T-helper 2 cell (primary cell): ENCODE results near the gene EHMT1.

Experiments used
- DNase-seq, 5 experiments: peaks; one replicate each; pipeline versions ENCODE4 v3.0.0 to v3.0.0-alpha.2; 2012 to 2022

The EHMT1 gene

GRCh38 chr9:137741330-137741729, 122.5 kb downstream of the EHMT1 start:
- DNase-seq = no peak

DNA sequence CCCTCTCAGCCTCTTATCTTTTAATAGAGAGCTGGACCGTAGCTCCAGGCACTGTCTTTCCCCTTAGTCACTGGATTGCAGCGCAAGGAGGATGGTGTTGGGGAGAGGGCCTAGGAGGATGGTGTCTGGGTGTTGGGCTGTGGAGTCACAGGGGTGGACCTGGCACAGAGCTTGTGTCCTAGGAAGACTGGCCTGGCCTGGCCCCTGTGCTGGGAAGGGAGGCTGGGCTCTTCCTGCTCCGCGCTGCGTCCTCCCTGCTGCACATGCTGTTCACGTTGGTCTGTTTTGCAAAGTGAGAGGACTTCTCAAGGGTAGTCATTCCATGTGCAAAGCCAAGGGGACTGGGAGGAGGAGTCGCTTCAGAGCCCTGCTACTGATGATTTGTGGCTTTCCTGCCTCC, 123.9 kb downstream of the EHMT1 start:
- DNase-seq = no peak

DNA sequence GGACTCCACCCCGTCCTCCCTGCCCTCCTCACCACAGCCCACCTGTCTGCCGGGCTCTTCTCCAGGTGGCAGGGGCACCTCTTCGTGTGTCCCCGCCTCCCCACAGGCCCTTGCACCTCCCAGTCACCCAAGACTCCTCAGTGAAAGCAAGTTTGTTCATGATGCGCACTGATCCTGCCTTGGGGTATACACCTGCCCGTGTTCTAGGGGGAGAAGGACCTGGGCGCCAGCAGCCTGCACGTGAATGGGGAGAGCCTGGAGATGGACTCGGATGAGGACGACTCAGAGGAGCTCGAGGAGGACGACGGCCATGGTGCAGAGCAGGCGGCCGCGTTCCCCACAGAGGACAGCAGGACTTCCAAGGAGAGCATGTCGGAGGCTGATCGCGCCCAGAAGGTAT, 124.9 kb downstream of the EHMT1 start:
- DNase-seq = no peak

GRCh38 chr9:137744632-137745183, 125.9 kb downstream of the EHMT1 start:
- no peak for DNase-seq

DNA sequence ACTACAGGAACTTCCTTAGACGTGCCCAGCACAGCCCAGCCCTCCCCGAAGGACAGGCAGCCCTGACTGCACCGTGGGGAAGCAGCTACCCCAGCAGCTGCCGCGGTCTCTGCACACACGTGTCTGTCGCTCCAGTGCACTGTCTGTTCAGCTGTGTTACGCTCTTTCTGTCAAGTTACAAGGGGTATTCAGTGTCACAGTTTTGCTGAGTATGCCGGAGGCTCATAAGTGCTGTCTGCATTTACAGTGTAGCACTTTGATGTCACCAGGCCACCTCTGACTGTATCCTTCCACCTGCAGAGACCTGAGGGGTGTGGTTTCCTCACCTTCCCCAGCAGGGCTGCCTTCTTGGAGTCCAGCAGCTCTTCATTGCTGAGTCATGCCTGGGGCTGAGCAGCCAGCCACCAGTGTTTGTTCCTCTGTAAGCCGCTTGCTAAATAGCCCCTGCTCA, 126.8 kb downstream of the EHMT1 start:
- peak in 1 of 5 experiments; percentile 46 for DNase-seq

DNA sequence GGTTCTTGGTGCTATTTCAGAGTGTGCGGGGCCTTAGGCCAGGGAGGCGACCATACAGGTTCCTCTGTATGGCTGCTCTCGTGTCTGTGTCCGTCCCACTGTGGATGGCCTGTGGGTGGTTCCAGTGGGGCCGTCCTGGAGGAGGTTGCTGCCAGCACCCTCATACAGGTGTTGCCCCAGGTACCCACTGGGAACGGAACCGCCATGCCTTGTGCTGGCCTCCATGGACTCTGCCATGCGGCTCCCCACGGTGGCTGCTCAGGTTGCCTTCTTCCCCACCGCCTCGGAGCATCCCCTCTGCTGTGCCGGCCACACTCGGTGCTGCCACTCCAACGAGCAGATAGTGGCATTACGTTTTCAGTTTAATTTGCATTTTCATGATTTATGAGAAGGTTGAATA, 129.5 kb downstream of the EHMT1 start:
- no peak for DNase-seq

- no peak for DNase-seq
Measured at GRCh38 chr9:137748741-137749140, 129.9 kb downstream of the EHMT1 start.

DNA sequence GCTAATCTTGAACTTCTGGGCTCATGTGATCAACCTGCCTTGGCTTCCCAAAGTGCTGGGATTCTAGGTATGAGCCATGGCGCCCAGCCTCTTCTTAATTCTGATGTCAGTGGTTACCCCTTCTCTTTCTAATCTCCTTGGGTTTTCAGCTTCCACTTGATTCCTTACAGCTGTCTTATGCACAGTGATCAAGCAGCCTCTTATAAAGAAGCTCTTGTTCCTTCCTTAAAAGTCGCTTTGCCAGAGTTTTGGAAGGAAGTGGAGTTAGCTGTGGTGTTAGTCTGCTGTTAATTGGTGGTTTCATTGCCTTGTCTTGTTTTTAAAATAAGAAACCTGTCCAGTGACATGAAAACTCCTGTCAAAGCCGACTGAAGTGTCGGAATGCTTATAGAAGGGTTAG, 130.7 kb downstream of the EHMT1 start:
- DNase-seq = no peak

DNA sequence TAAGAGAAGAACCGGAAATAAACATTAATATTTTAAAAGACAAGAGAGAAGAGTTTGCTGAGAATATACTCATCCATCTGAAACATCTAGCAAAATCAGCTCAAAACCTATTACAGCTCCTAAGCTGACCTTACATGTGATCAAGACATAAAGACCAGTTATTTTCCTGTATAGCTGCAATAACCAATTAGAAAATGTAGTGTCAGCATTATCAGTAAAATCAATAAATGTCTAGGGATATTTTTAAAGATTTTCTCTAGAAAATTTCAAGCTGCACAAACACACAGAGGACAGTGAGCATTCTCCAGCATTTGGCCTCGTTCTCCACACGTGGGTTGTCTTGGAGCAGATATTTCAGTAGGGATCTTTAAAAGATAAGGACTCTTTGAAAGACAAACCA, 131.2 kb downstream of the EHMT1 start:
- DNase-seq = no peak

DNA sequence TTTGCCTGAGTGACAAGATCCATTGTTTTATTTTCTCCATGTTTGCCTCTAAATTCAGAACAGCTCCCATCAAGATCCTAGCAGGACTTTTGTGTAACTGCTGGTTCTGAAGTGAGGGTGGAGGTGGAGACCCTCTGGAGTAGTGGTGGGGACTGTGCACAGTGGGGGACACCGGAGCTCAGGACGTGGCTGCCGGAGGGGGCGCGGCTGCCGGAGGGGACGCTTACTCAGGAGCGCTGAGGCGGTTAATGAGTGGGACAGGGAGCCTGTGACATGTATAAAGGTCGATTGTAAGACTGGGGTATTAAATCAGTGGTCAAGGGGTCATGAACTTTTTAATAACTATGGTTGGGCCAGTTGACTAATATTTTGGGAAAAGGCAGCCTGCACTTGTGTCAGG, 131.8 kb downstream of the EHMT1 start:
- DNase-seq = no peak

GRCh38 chr9:137751616-137752015, 132.8 kb downstream of the EHMT1 start:
- DNase-seq = no peak

DNA sequence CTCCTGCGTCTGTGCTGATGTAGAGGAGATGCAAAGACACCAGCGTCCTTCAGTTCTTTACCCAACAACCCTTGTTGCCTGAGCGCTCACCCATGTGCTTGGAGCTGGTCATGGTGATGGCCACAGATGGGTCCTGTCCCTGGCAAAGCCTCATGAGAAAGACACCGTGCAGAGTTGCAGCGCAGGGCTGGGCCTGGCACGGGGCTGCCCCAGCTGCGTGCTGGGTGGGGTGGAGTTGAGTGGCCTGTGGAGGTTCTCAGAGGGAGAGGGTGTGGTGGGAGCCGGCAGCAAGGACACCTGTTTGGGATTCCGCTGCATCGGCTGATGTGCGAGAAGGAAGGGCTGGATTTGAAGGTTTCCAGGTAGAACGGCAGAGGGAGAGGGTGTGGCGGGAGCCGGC, 133.6 kb downstream of the EHMT1 start:
- no peak for DNase-seq

- no peak for DNase-seq
Measured at GRCh38 chr9:137753192-137753765, 134.5 kb downstream of the EHMT1 start.

DNA sequence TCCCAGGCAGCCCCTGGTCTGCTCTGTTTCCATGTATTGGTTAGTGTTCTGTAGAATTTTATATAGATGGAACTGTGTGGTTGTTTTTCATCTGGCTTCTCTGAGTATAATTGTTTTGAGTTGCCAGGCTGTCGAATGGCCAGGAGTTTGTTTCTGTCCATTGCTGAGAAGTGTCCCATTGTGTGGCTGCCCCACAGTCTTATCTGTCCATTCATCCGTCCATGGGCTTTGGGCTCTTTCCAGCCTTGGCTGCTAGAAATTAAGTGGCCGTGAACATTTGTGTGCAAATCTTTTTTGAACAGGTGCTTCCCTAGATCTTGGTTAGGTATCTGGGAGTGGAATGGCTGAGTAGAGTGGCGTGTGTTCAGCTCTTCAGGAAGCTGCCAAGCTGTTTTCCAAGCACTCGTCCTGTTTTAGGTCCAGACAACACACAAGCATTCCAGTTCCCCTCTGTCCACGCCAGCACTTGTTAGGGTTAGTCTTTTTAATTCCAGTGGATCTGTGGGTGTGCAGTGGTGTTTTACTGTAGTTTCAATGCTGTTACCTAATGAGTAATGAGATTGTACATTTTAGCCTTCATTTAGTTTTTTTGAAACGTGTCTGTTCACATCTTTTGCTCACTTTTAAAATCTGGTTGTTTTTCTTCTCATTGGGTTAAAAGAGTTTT, 136.6 kb downstream of the EHMT1 start:
- DNase-seq = no peak

DNA sequence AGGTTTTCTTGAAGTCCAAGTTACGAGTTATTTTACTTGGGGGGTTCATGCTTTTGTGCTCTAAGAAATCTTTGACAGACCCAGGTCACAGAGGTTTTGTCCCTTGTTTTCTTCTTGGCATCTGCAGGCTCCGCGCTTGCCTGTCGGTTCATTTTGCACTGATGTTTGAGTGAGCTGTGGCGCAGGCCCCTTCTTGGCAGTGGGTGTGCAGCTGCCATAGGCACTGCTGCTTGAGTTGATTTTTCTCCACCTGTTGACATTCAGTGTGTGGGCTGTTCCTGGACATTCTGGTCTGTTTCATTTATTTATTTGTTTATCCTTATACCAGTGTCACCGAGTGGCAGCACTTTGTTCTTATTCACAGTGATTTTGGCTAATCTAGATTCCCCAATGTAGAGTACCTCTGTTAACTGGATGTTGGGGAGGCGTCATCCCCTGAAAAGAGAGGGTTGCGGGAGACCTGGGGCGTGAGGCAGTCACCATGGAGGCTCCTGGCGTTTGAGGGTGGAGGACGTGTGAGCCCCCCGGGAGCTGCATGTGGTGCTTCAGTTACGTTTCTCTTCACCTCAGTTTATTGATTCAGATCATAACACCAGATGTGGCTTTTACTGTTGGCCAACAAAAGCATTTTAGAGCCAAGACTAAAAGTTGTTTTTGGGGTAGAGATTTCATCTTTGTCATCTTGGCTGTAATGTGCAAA, 137.4 kb downstream of the EHMT1 start:
- DNase-seq = peak in 1 of 5 experiments; percentile 36

GRCh38 chr9:137757139-137757538, 138.3 kb downstream of the EHMT1 start:
- DNase-seq = no peak

DNA sequence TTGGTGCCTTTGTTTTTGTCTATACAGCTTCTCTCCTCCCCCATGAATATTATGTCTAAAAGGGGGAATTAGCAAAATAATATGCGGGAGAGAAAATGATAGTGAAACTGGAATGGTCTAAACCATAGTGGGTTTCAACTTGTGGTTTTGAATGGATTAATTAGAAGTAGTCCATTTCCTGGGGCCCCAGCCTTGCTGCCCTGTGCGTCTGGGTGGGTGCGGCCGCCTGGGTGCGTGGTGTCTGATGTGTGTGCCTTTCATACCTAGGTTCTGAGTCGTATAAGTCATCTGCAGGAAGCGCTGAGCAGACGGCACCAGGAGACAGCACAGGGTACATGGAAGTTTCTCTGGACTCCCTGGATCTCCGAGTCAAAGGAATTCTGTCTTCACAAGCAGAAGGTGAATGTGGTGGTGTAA, 138.8 kb downstream of the EHMT1 start:
- peak in 3 of 5 experiments; percentile 19 to 79 (median 38) for DNase-seq

GRCh38 chr9:137758067-137758466, 139.3 kb downstream of the EHMT1 start:
- no peak for DNase-seq

- no peak for DNase-seq
Measured at GRCh38 chr9:137759117-137759516, 140.3 kb downstream of the EHMT1 start.

GRCh38 chr9:137759649-137760321, 141.0 kb downstream of the EHMT1 start:
- no peak for DNase-seq

- DNase-seq = no peak
Measured at GRCh38 chr9:137760426-137760825, 141.6 kb downstream of the EHMT1 start.

DNA sequence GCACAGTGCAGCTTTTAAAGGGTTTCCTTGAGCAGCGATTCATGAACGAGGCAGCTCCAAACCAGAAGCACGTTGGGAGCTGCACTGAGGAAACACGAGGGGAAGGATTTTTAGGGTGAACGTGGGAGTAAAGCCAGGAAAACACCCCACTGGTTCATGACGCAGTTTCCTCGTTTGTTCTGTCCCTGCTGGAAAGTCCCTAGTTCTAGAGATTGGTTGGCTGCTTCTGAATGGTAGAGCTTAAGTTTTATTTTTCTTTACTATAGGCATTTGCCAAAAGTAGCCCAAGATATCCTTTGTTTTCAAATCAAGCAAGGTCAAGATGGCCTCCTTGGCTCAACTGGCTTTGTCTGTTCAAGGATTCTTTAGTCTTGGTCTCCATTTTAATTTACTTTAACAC, 142.2 kb downstream of the EHMT1 start:
- DNase-seq = peak in 1 of 5 experiments; percentile 59

DNA sequence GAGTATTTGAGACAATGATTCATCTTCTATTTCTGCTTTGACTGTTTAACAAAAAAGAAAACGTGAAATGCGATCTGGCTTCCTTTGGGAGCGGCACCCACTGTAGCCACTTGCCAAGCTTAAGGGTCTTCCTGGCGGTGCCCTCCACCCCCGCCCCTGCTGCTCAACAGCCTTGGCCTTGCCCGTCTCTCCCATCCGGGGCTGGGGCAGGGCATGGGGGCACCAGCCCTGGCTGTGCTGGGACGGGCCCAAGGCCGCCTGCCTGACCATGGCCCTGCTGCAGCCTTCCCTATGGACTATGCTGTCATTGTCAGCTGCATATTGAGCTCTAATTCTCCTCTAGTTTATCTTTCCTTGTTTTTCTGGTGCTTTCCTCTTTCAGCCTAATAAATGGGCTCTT, 143.0 kb downstream of the EHMT1 start:
- no peak for DNase-seq
